PC-3 (cell line): Measurements from ENCODE around the gene PLIN5. TPM values are rescaled to one million over a fixed set of nuclear protein-coding genes. Genes with fewer than 3 reads are reported as not detected.

Experiments used
- ATAC-seq: fragments of 200-7000 bp; cut with Tn5 transposase; 2 replicates; pipeline ENCODE4 v1.9.1; 2020; ENCODE audit warnings: mild to moderate bottlenecking, moderate library complexity
- BruUV-seq: library from RNA; stranded (reverse); fragments of 400-500 nt; replicated peaks from 2 replicates; lab custom pipeline; 2021; lab: Mats Ljungman, UMichigan
- CTCF ChIA-PET: fragments of 300-600 bp; sonication (Branson Sonifier 250); formaldehyde crosslinking; loops from one replicate; lab custom pipeline; 2022; ENCODE audit warnings: antibody characterized with exemption; lab: Charles Lee
- POLR2A ChIA-PET: fragments of 300-600 bp; sonication (Branson Sonifier 250); formaldehyde crosslinking; loops from one replicate; lab custom pipeline; 2022; ENCODE audit warnings: antibody characterized with exemption; ENCODE audit not compliant: unreplicated experiment; lab: Charles Lee
- DNase-seq: peaks from one replicate; pipeline ENCODE4 v3.0.0-alpha.2; 2015
- H2AFZ ChIP-seq: fragments of 300-600 bp; sonication (generic); 2 replicates; pipeline ENCODE4 v1.6.0; 2016; ENCODE audit warnings: antibody characterized with exemption, low read length
- H3F3A ChIP-seq: fragments of 300-600 bp; sonication (generic); one replicate; pipeline ENCODE4 v1.6.0; 2017; ENCODE audit warnings: antibody characterized with exemption, low read length, control low read depth, mild to moderate bottlenecking; ENCODE audit not compliant: unreplicated experiment
- H3K27ac ChIP-seq: fragments of 300-600 bp; sonication (generic); 2 replicates; pipeline ENCODE4 v1.5.1; 2016; ENCODE audit warnings: mild to moderate bottlenecking, low read length
- H3K27me3 ChIP-seq: fragments of 300-600 bp; sonication (generic); 2 replicates; pipeline ENCODE4 v1.6.1; 2016; ENCODE audit warnings: low read length, mixed read lengths
- H3K36me3 ChIP-seq: fragments of 300-600 bp; sonication (generic); 2 replicates; pipeline ENCODE4 v1.6.1; 2016; ENCODE audit warnings: low read depth, mixed run types, low read length, mixed read lengths
- H3K4me1 ChIP-seq: fragments of 300-600 bp; sonication (generic); 2 replicates; pipeline ENCODE4 v1.5.1; 2016; ENCODE audit warnings: low read length; ENCODE audit not compliant: insufficient read depth
- H3K4me2 ChIP-seq: fragments of 300-600 bp; sonication (generic); 2 replicates; pipeline ENCODE4 v1.6.0; 2016; ENCODE audit warnings: low read length
- H3K4me3 ChIP-seq: fragments of 300-600 bp; sonication (generic); 2 replicates; pipeline ENCODE4 v1.5.1; 2016; ENCODE audit warnings: mild to moderate bottlenecking, low read length, mixed read lengths
- H3K79me2 ChIP-seq: fragments of 300-600 bp; sonication (generic); 2 replicates; pipeline ENCODE4 v1.6.1; 2017; ENCODE audit warnings: low read length, mixed read lengths
- H3K9ac ChIP-seq: fragments of 300-600 bp; sonication (generic); 2 replicates; pipeline ENCODE4 v1.6.0; 2016; ENCODE audit warnings: mild to moderate bottlenecking, low read length
- H3K9me2 ChIP-seq: fragments of 300-600 bp; sonication (generic); replicated peaks from 2 replicates; pipeline ENCODE4 v1.6.1; 2016; ENCODE audit warnings: mixed run types, low read length, mixed read lengths
- H3K9me3 ChIP-seq: fragments of 300-600 bp; sonication (generic); 2 replicates; pipeline ENCODE4 v1.6.1; 2016; ENCODE audit warnings: low read length, mixed read lengths
- H4K20me1 ChIP-seq: fragments of 300-600 bp; sonication (generic); 2 replicates; pipeline ENCODE4 v1.6.1; 2016; ENCODE audit warnings: low read length, mixed read lengths
- EZH2 ChIP-seq: fragments of 300-600 bp; sonication (generic); IDR thresholded peaks from one replicate; pipeline ENCODE4 v1.6.1; 2017; ENCODE audit warnings: antibody characterized with exemption, mild to moderate bottlenecking, low read length; ENCODE audit not compliant: unreplicated experiment
- EZH2phosphoT487 ChIP-seq: fragments of 300-600 bp; sonication (generic); IDR thresholded peaks from 2 replicates; pipeline ENCODE4 v1.6.1; 2018; ENCODE audit warnings: mild to moderate bottlenecking, antibody characterized with exemption, low read length, borderline replicate concordance
- intact Hi-C: fragments of 100-400 bp; cut with micrococcal nuclease; formaldehyde crosslinking; loops from 2 replicates; pipeline ENCODE4 v1.9.0; 2023
- total RNA-seq: library from RNA; depleted of rRNA; stranded (reverse); fragments of >200 nt; gene quantifications from 2 replicates; pipeline ENCODE4 v1.2.3, GENCODE V29; 2014
- TF ChIP-seq, protein P1 (sequence below): fragments of 300-600 bp; sonication (generic); conservative IDR thresholded peaks from 2 replicates; pipeline ENCODE4 v1.5.1; 2017; ENCODE audit warnings: antibody characterized with exemption, low read depth, mild to moderate bottlenecking, low read length

Gene PLIN5
- total RNA-seq, 1 experiment from 2014 or later: 1.2 TPM

DNA sequence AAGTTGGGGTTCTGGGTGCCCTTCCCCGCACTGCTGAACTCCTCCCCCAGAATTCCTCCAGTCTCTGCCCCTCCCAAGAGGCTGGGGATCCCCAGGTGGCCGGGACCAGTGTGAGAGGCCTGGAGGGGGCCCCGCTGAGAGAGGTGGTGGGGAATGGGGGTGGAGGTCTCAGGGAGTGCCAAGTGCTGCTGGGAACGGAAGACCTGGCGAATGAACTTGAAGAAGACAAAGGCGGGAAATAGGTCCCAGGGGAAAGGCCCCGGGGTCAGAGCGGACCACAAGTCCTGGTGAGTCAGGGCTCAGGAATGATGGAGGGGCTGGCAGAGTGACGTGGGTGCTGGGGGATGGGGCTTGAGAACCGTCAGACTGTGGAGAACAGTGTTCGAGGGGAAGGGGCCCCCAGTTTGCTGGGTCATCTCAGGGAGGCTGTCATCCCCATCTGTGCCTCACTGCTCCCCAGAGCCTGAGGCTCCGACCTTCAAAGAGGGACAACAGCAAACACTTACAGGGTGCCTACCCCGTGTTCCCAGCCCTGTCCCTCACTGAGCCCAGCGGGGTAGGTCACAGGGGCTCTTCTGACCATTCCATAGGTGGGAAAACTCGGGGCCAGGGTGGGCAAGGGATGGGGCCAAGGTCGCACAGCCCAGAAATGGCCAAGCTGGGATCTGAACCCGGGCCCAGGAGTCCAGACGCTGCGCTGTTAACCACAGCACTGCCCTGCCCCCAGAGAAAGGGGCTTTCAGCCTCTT is 40.4 kb upstream of the PLIN5 start:
- H3K9ac ChIP-seq: peak overlapping the region; percentile 38; the same call in 1 of the 2 replicates
- ATAC-seq: peak; percentile 64
- peaks cover 3% of the 10 kb centered on the region; the same call in 1 of the 2 replicates for H3K27me3 ChIP-seq
- H2AFZ ChIP-seq: peak overlapping the region; percentile 84
- peaks cover 15% of the 10 kb centered on the region for H3K4me1 ChIP-seq
- POLR2A ChIA-PET: no interaction called here
- no peaks in the 10 kb centered on the region for H3F3A ChIP-seq
- H3K4me3 ChIP-seq: peak overlapping the region; percentile 35; the same call in 1 of the 2 replicates
- H3K9me2 ChIP-seq: no peaks in the 10 kb centered on the region
- peak; percentile 90 for DNase-seq
- BruUV-seq: no TSS peak
- CTCF ChIA-PET: interaction anchor here (1.6 kb wide), 2 partner anchors 58 to 61 kb away, joined by 4 to 6 read pairs; no protein-coding TSS in a partner anchor
- H3K27ac ChIP-seq: peak overlapping the region; percentile 26
- TF ChIP-seq EZH2phosphoT487: no peak
- TF ChIP-seq EZH2: no peak
- TF ChIP-seq, protein P1, sequence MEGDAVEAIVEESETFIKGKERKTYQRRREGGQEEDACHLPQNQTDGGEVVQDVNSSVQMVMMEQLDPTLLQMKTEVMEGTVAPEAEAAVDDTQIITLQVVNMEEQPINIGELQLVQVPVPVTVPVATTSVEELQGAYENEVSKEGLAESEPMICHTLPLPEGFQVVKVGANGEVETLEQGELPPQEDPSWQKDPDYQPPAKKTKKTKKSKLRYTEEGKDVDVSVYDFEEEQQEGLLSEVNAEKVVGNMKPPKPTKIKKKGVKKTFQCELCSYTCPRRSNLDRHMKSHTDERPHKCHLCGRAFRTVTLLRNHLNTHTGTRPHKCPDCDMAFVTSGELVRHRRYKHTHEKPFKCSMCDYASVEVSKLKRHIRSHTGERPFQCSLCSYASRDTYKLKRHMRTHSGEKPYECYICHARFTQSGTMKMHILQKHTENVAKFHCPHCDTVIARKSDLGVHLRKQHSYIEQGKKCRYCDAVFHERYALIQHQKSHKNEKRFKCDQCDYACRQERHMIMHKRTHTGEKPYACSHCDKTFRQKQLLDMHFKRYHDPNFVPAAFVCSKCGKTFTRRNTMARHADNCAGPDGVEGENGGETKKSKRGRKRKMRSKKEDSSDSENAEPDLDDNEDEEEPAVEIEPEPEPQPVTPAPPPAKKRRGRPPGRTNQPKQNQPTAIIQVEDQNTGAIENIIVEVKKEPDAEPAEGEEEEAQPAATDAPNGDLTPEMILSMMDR: no peak
- peak overlapping the region; percentile 77 for H3K4me2 ChIP-seq
- no peaks in the 10 kb centered on the region for H3K36me3 ChIP-seq
- H3K79me2 ChIP-seq: no peaks in the 10 kb centered on the region
- no peaks in the 10 kb centered on the region for H3K9me3 ChIP-seq
- intact Hi-C loops: loop anchor here (5.0 kb wide), 1 partner anchor 57 kb away; no protein-coding TSS in a partner anchor
- H4K20me1 ChIP-seq: no peaks in the 10 kb centered on the region

DNA sequence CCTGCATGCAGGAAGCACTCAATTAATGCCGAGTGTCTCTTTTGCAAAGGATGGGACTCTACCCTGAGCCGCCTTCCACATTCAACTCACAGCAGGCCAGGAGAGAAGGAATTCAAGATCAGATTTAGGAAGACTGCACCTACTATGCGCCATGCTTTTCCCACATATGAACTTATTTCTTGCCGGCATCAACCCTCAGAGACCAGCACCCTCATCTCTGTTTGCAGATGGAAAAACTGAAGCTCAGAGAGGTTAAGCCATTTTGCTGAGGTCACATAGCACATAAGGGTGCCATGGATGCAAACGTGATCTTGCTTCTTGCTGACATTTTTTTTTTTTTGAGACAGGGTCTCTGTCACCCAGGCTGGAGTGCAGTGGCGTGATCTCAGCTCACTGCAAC is 38.7 kb upstream of the PLIN5 start:
- ChIA-PET CTCF (interaction anchor here (0.5 to 0.7 kb wide), 2 partner anchors 104 to 257 kb away, joined by 3 read pairs; no protein-coding TSS in a partner anchor), POLR2A (no interaction called here)
- no peaks in the 10 kb centered on the region for H3K79me2 ChIP-seq
- no peaks in the 10 kb centered on the region for H4K20me1 ChIP-seq
- no peak for TF ChIP-seq EZH2phosphoT487
- no peak for TF ChIP-seq EZH2
- TF ChIP-seq, protein P1: no peak
- no peak overlapping the region for H2AFZ ChIP-seq
- no peak overlapping the region for H3K9ac ChIP-seq
- BruUV-seq: no TSS peak
- H3K27me3 ChIP-seq: no peaks in the 10 kb centered on the region
- H3K36me3 ChIP-seq: no peaks in the 10 kb centered on the region
- no peaks in the 10 kb centered on the region for H3K9me3 ChIP-seq
- H3K9me2 ChIP-seq: no peaks in the 10 kb centered on the region
- no peak for ATAC-seq
- H3K4me3 ChIP-seq: no peak overlapping the region
- peaks cover 15% of the 10 kb centered on the region for H3K4me1 ChIP-seq
- H3K4me2 ChIP-seq: no peak overlapping the region
- DNase-seq: no peak
- intact Hi-C loops: no loop called here
- no peaks in the 10 kb centered on the region for H3F3A ChIP-seq
- no peak overlapping the region for H3K27ac ChIP-seq
